RWPE2 (cell line): ENCODE measurements around the gene PLA2G2E.

Experiments used
- ATAC-seq: fragments of 200-7000 bp; cut with Tn5 transposase; 3 replicates; pipeline ENCODE4 v1.9.1; 2021; ENCODE audit warnings: low read depth
- DNase-seq: peaks from one replicate; pipeline ENCODE4 v3.0.0-alpha.2; 2020; ENCODE audit warnings: low spot score
- H3K27ac ChIP-seq: fragments of 450-650 bp; 2 replicates; pipeline ENCODE4 v1.5.1; 2017; ENCODE audit warnings: mild to moderate bottlenecking; ENCODE audit not compliant: poor library complexity, severe bottlenecking
- H3K27me3 ChIP-seq: fragments of 250-450 bp; sonication (Bioruptor Pico); 2 replicates; pipeline ENCODE4 v1.5.1; 2021; ENCODE audit warnings: mild to moderate bottlenecking, moderate library complexity; ENCODE audit not compliant: insufficient read depth, poor library complexity, severe bottlenecking
- H3K36me3 ChIP-seq: fragments of 250-450 bp; sonication (Bioruptor Pico); 2 replicates; pipeline ENCODE4 v1.5.1; 2020; ENCODE audit warnings: low read depth, mild to moderate bottlenecking, moderate library complexity
- H3K4me1 ChIP-seq: fragments of 250-450 bp; sonication (Bioruptor Pico); 2 replicates; pipeline ENCODE4 v1.5.1; 2021; ENCODE audit warnings: mild to moderate bottlenecking, moderate library complexity; ENCODE audit not compliant: insufficient read depth, poor library complexity, severe bottlenecking
- H3K4me3 ChIP-seq: fragments of 250-450 bp; sonication (Bioruptor Pico); 2 replicates; pipeline ENCODE4 v1.5.1; 2021; ENCODE audit warnings: mild to moderate bottlenecking, moderate library complexity; ENCODE audit not compliant: severe bottlenecking
- H3K9me3 ChIP-seq: fragments of 250-450 bp; sonication (Bioruptor Pico); 2 replicates; pipeline ENCODE4 v1.5.1; 2021; ENCODE audit warnings: mild to moderate bottlenecking, moderate library complexity; ENCODE audit not compliant: severe bottlenecking
- TF ChIP-seq, protein P1 (sequence below): fragments of 450-650 bp; IDR thresholded peaks from one replicate; pipeline ENCODE4 v1.5.1; 2017; ENCODE audit warnings: mild to moderate bottlenecking, moderate library complexity; ENCODE audit not compliant: poor library complexity, severe bottlenecking

The PLA2G2E gene

DNA sequence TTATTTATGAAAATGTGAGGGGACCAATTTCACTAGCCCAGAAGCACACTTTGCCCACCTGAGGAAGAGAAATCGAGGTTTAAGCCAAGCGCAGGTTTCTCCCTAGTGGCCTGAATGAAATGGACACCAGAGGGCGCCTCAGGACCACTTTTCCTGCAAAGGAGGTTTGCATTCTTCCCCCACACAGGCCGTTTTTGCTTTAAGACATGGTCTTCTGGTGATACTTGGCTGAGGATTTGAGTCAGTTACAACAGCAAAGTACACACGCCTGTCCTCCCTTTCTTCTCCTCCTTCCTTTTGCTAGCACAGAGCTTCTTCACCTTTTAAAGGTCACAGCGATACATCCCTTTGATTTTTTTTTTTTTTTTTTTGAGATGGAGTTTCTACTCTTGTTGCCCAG, 5.4 kb downstream of the PLA2G2E start:
- no peaks in the 10 kb centered on the region for H3K27me3 ChIP-seq
- no peaks in the 10 kb centered on the region for H3K9me3 ChIP-seq
- H3K27ac ChIP-seq, result no peak overlapping the region
- TF ChIP-seq, protein P1, sequence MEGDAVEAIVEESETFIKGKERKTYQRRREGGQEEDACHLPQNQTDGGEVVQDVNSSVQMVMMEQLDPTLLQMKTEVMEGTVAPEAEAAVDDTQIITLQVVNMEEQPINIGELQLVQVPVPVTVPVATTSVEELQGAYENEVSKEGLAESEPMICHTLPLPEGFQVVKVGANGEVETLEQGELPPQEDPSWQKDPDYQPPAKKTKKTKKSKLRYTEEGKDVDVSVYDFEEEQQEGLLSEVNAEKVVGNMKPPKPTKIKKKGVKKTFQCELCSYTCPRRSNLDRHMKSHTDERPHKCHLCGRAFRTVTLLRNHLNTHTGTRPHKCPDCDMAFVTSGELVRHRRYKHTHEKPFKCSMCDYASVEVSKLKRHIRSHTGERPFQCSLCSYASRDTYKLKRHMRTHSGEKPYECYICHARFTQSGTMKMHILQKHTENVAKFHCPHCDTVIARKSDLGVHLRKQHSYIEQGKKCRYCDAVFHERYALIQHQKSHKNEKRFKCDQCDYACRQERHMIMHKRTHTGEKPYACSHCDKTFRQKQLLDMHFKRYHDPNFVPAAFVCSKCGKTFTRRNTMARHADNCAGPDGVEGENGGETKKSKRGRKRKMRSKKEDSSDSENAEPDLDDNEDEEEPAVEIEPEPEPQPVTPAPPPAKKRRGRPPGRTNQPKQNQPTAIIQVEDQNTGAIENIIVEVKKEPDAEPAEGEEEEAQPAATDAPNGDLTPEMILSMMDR, result peak; percentile 92
- DNase-seq (no peak), ATAC-seq (peak; percentile 77)
- peaks cover 7% of the 10 kb centered on the region; the same call in 1 of the 2 replicates for H3K36me3 ChIP-seq
- H3K4me3 ChIP-seq, result no peak overlapping the region
- no peaks in the 10 kb centered on the region for H3K4me1 ChIP-seq

DNA sequence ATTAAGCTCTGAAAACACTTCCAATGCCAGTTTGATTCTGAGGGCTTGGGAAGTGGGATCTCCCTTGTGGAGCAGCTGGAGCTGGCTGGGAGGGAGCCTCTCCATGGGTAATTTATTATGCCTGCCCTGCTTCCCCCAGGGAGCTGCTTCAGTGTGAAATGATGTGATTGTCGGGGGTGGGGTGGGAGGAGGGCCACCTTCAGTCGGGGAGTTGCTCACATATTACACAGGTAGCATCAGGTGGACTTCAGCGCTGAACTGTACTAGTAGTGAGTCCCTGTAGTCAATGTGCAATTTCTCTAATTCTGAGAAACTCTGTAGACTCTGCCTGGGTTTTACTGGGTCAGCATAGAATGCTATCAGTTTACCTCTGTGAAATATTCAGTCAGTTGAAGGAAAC, 12.8 kb downstream of the PLA2G2E start:
- TF ChIP-seq, protein P1, result no peak
- Histone ChIP-seq H3K9me3 (peaks cover 3% of the 10 kb centered on the region), H3K4me1 (no peaks in the 10 kb centered on the region), H3K36me3 (peaks cover 81% of the 10 kb centered on the region), H3K27me3 (no peaks in the 10 kb centered on the region), H3K4me3 (no peak overlapping the region), H3K27ac (no peak overlapping the region)
- ATAC-seq (no peak), DNase-seq (no peak)

DNA sequence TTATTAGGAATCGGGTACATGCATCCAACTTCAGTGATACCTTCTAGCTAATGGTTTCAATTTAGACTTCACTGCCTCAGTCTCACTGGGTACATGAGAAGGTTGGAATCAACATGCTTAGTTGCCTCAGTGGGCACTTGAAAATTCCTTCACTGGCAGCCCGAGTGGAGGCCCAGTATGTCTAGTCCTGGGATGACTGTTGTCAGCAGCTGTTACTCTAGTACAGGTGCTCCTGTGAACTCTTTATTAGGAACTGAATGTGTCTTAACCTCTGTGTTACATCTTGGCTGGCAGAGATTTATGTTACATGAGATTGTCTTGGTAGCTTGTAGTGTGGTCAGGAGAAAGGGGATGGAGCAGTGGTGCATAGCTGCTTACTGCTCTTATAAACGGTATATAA, 13.4 kb downstream of the PLA2G2E start:
- DNase-seq (no peak), ATAC-seq (no peak)
- TF ChIP-seq, protein P1, result no peak
- Histone ChIP-seq H3K27ac (no peak overlapping the region), H3K36me3 (peaks cover 88% of the 10 kb centered on the region), H3K4me1 (no peaks in the 10 kb centered on the region), H3K4me3 (no peak overlapping the region), H3K27me3 (no peaks in the 10 kb centered on the region), H3K9me3 (peaks cover 3% of the 10 kb centered on the region)

DNA sequence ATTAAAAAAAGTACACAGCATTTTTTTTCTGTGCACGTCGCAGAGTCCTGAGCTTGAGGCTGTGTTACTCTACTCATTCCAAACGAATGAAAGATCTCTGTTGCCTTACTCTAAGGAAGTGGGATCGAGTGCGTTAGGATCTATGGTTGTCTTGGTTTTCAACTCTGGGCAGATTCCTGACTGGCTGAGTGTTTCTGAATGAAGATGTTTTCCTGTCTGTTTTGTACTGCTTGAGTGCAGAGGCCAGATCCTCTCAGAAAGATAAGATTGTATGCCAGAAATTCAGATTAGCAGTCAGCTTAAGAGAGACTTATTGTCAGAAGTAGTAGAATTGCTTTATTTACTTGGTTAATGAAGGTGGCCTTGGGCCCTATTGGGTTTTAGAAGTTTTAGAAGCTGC, 14.0 kb downstream of the PLA2G2E start:
- no peaks in the 10 kb centered on the region for H3K4me1 ChIP-seq
- no peak for DNase-seq
- H3K4me3 ChIP-seq, result no peak overlapping the region
- H3K9me3 ChIP-seq, result peaks cover 3% of the 10 kb centered on the region
- H3K27me3 ChIP-seq, result no peaks in the 10 kb centered on the region
- peaks cover 94% of the 10 kb centered on the region for H3K36me3 ChIP-seq
- no peak for ATAC-seq
- TF ChIP-seq, protein P1, result no peak
- H3K27ac ChIP-seq, result no peak overlapping the region

DNA sequence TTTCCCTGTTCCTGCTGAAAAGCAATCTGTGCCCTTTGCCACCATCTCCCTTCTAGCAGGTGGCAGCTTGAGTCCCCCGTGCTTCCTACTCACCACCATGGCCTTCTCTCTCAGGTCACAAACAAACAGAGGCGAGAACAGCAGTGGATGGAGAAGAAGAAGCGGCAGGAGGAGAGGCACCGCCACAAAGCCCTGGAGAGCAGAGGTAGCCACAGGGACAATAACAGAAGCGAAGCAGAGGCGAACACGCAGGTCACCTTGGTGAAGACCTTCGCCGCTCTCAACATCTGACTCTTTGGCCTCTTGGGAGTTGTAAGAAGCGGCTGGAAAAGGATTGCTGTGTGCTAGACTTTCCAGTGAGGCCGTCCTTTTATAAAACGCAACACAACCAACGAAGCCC, 16.0 kb downstream of the PLA2G2E start:
- TF ChIP-seq, protein P1, result no peak
- no peak for ATAC-seq
- Histone ChIP-seq H3K9me3 (peaks cover under 1% of the 10 kb centered on the region), H3K27ac (no peak overlapping the region), H3K4me1 (peaks cover 11% of the 10 kb centered on the region), H3K36me3 (peaks cover 88% of the 10 kb centered on the region), H3K27me3 (no peaks in the 10 kb centered on the region), H3K4me3 (no peak overlapping the region)
- no peak for DNase-seq
